Muscle layer of duodenum (tissue), 2 donors: ENCODE results near the gene SENP7.
"Not testable (repeated sequence)": the region's sequence is repeated elsewhere in the genome, so short reads cannot be mapped to it uniquely, and the experiment has no call there.

Experiments used
- H3K27ac ChIP-seq: one replicate; pipeline ENCODE4 v1.7.0; 2013; ENCODE audit warnings: mild to moderate bottlenecking, low read length
- H3K27me3 ChIP-seq: one replicate; pipeline ENCODE4 v1.7.0; 2013; ENCODE audit warnings: low read depth, mild to moderate bottlenecking, control low read depth, low read length
- H3K36me3 ChIP-seq, 2 donors: one replicate each; pipeline ENCODE4 v1.7.0; 2013; ENCODE audit warnings: low read length in 2 of 2, control low read depth in 1 of 2, mild to moderate bottlenecking in 1 of 2; ENCODE audit not compliant: insufficient read depth in 2 of 2, control insufficient read depth in 1 of 2
- H3K4me1 ChIP-seq, 2 donors: one replicate each; pipeline ENCODE4 v1.7.0; 2013; ENCODE audit warnings: low read length in 2 of 2, mild to moderate bottlenecking in 2 of 2, control low read depth in 1 of 2, moderate library complexity in 1 of 2; ENCODE audit not compliant: insufficient read depth in 2 of 2, control insufficient read depth in 1 of 2
- H3K4me3 ChIP-seq, 2 donors: one replicate each; pipeline ENCODE4 v1.7.0; 2013; ENCODE audit warnings: low read length in 2 of 2, low read depth in 1 of 2, mild to moderate bottlenecking in 1 of 2
- H3K9me3 ChIP-seq, 2 donors: one replicate each; pipeline ENCODE4 v1.7.0; 2013; ENCODE audit warnings: low read length in 2 of 2, control low read depth in 1 of 2, mild to moderate bottlenecking in 1 of 2; ENCODE audit not compliant: control insufficient read depth in 1 of 2
- donor health status: healthy.

SENP7 gene

GRCh38 chr3:101536955-101537354 is 23.9 kb upstream of the SENP7 start:
- not testable (repeated sequence) for H3K4me1 ChIP-seq, H3K27me3 ChIP-seq, H3K36me3 ChIP-seq, H3K9me3 ChIP-seq, H3K27ac ChIP-seq, H3K4me3 ChIP-seq

- H3K4me3 ChIP-seq, result no peak overlapping the region
- no peaks in the 10 kb centered on the region for H3K9me3 ChIP-seq
- peaks cover 0 to 7% of the 10 kb centered on the region in 2 donors for H3K4me1 ChIP-seq
- H3K36me3 ChIP-seq, result no peaks in the 10 kb centered on the region
- H3K27me3 ChIP-seq, result no peaks in the 10 kb centered on the region
- H3K27ac ChIP-seq, result no peak overlapping the region
Observed at GRCh38 chr3:101536266-101536665, 23.3 kb upstream of the SENP7 start.

- no peak overlapping the region for H3K4me3 ChIP-seq
- no peaks in the 10 kb centered on the region for H3K9me3 ChIP-seq
- H3K4me1 ChIP-seq, result peaks cover 0 to 7% of the 10 kb centered on the region in 2 donors
- no peaks in the 10 kb centered on the region for H3K27me3 ChIP-seq
- no peak overlapping the region for H3K27ac ChIP-seq
- H3K36me3 ChIP-seq, result no peaks in the 10 kb centered on the region
Observed at GRCh38 chr3:101535221-101535620, 22.2 kb upstream of the SENP7 start.

GRCh38 chr3:101533603-101533968 is 20.6 kb upstream of the SENP7 start:
- peaks cover 0 to 7% of the 10 kb centered on the region in 2 donors for H3K4me1 ChIP-seq
- H3K27ac ChIP-seq, result no peak overlapping the region
- H3K4me3 ChIP-seq, result no peak overlapping the region
- no peaks in the 10 kb centered on the region for H3K9me3 ChIP-seq
- H3K36me3 ChIP-seq, result no peaks in the 10 kb centered on the region
- no peaks in the 10 kb centered on the region for H3K27me3 ChIP-seq

- H3K4me3 ChIP-seq, result no peak overlapping the region
- no peaks in the 10 kb centered on the region for H3K27me3 ChIP-seq
- peaks cover 0 to 7% of the 10 kb centered on the region in 2 donors for H3K4me1 ChIP-seq
- no peaks in the 10 kb centered on the region for H3K9me3 ChIP-seq
- no peaks in the 10 kb centered on the region for H3K36me3 ChIP-seq
- H3K27ac ChIP-seq, result no peak overlapping the region
Observed at GRCh38 chr3:101532783-101533602, 20.0 kb upstream of the SENP7 start.

GRCh38 chr3:101531473-101532086 is 18.6 kb upstream of the SENP7 start:
- Histone ChIP-seq H3K36me3 (no peaks in the 10 kb centered on the region), H3K4me1 (peaks cover 0 to 7% of the 10 kb centered on the region in 2 donors), H3K4me3 (no peak overlapping the region), H3K27ac (no peak overlapping the region), H3K9me3 (no peaks in the 10 kb centered on the region), H3K27me3 (no peaks in the 10 kb centered on the region)

- H3K27ac ChIP-seq, result no peak overlapping the region
- H3K9me3 ChIP-seq, result no peaks in the 10 kb centered on the region
- H3K27me3 ChIP-seq, result no peaks in the 10 kb centered on the region
- no peaks in the 10 kb centered on the region for H3K36me3 ChIP-seq
- peaks cover 0 to 7% of the 10 kb centered on the region in 2 donors for H3K4me1 ChIP-seq
- H3K4me3 ChIP-seq, result no peak overlapping the region
Observed at GRCh38 chr3:101530686-101531047, 17.7 kb upstream of the SENP7 start.

GRCh38 chr3:101529816-101530685 is 17.0 kb upstream of the SENP7 start:
- no peak overlapping the region for H3K27ac ChIP-seq
- H3K27me3 ChIP-seq, result no peaks in the 10 kb centered on the region
- H3K36me3 ChIP-seq, result no peaks in the 10 kb centered on the region
- no peak overlapping the region for H3K4me3 ChIP-seq
- H3K4me1 ChIP-seq, result peaks cover 0 to 7% of the 10 kb centered on the region in 2 donors
- H3K9me3 ChIP-seq, result peaks cover 0 to 6% of the 10 kb centered on the region in 2 donors

GRCh38 chr3:101527906-101528305 is 14.9 kb upstream of the SENP7 start:
- no peak overlapping the region for H3K4me3 ChIP-seq
- no peak overlapping the region for H3K27ac ChIP-seq
- H3K36me3 ChIP-seq, result no peaks in the 10 kb centered on the region
- no peaks in the 10 kb centered on the region for H3K27me3 ChIP-seq
- H3K4me1 ChIP-seq, result no peaks in the 10 kb centered on the region
- peaks cover 0 to 8% of the 10 kb centered on the region in 2 donors for H3K9me3 ChIP-seq

- Histone ChIP-seq H3K27ac (no peak overlapping the region), H3K9me3 (peaks cover 0 to 8% of the 10 kb centered on the region in 2 donors), H3K27me3 (no peaks in the 10 kb centered on the region), H3K4me1 (no peaks in the 10 kb centered on the region), H3K4me3 (no peak overlapping the region), H3K36me3 (no peaks in the 10 kb centered on the region)
Observed at GRCh38 chr3:101527441-101527840, 14.4 kb upstream of the SENP7 start.

GRCh38 chr3:101521211-101521701 is 8.2 kb upstream of the SENP7 start:
- Histone ChIP-seq H3K4me1 (no peaks in the 10 kb centered on the region), H3K36me3 (no peaks in the 10 kb centered on the region), H3K4me3 (no peak overlapping the region), H3K27ac (no peak overlapping the region), H3K9me3 (peaks cover 0 to 8% of the 10 kb centered on the region in 2 donors), H3K27me3 (no peaks in the 10 kb centered on the region)
